COR-L47 (cell line): ENCODE measurements around the gene NDUFS1.
A peak's percentile ranks its signal among the peaks of the same experiment; 100 is the strongest.
"Not testable (repeated sequence)": the region's sequence is repeated elsewhere in the genome, so short reads cannot be mapped to it uniquely, and the experiment has no call there.

ENCODE experiments used
- DNase-seq: peaks from one replicate; lab custom pipeline; 2025; lab: John Stamatoyannopoulos, UW

NDUFS1 gene

DNA sequence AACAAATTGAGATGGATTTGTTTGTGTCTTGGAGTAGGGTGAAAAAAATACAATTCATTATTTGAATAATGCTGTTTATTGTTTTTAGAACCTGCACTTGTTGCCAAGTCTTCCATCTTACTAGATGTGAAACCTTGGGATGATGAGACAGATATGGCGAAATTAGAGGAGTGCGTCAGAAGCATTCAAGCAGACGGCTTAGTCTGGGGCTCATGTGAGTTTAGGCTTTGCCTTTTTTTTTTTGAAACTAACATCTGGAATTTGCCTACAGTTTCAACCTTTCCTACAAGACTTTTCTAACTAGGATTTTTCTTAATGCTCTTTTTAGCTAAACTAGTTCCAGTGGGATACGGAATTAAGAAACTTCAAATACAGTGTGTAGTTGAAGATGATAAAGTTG, 3.2 kb upstream of the NDUFS1 start:
- DNase-seq: not testable (repeated sequence)

DNA sequence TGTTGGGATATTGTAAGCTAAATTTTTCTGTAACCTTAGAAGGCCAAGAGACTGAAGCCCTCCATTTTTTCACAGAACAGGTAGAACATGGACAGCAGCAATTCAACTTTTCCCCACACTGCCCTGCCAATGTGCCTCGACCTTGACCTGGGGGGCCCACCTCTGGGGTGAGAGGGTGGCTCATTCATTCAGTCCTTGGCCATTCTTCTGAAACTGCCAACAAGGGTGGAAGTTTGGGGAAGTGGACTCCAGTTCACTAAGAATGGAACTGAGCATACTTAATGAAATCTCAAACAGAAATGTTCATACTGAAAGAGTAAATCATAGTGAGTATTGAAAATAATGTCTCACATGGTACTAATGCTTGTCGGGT, 1.5 kb upstream of the NDUFS1 start:
- no peak for DNase-seq

DNA sequence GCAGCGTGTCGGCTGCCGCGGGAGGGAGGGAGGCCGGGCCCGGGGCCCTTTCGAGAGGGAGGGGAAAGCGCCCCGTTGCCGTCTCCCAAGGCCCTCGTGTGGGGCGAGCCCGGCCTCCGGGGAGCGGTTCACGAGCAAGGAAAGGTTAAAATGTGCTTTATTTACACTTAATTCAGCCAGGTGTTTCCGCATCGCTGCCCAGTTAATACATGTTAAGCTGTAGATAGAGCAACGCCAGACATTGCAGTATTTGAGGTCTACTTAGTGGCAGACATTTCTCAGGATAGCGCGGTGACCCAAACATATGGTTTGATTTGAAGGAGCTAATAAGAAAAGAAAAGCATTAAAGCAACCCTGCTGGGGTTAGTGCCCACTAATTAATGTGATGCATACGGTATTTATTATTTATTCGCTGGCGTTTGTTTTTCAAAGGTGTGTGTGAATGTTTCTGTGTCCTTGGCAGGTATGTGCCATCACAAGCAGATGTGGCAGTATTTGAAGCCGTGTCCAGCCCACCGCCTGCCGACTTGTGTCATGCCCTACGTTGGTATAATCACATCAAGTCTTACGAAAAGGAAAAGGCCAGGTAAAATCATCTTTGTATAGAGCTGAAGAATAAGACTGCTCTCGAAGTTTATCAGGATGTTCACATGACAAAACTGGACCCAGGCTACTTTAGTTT, 1.0 kb upstream of the NDUFS1 start:
- peak; percentile 55 for DNase-seq

DNA sequence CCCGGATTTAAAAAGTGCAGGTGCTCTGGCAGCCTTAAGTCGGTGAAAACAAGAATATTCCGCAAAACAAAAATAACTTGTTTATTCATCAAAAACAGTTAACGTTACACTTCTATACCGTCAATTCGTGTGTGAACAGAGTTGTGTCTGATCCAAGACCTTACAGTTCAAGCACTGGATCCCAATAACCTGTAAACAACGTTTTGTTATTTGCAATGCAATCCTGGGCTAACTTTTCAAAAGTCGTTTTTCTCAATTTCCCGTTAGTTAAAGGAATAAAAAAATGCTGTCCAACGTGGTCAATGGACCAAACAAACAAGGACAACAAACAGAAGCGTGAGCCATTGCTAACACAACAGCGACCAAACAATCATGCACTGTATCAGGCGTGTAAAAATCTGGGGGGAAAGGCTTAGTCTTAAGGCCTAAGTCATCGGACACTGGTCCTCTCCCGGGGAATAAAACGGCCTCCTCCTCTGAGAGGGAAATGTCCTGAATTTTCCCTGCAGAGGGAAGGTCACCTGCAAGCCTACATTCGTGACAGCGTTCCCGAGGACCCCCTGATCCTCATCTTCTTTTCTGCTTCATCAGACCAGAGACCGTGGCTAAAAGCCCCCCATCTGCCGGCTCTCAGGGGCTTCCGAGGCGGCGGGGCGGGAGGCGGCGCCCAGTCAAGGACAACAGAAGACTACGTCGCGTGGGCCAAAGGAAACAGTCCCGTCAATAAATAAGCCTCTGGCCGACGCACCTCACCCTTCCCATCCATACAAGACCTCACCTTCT, 490 bp downstream of the NDUFS1 start:
- no peak for DNase-seq

DNA sequence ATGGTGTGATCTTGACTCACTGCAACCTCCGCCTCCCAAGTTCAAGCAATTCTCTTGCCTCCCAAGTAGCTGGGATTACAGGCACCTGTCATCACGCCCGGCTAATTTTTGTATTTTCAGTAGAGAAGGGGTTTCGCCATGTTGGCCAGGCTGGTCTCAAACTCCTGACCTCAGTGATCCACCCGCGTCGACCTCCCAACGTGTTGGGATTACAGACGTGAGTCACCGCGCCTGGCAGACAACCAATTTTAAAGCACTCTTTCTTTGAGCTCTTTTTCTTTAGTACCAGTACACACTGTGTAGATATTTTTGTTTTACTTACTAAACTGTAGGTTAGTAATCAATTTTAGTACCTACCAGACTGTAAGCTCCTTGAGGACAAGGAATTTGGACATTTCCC, 2.2 kb downstream of the NDUFS1 start:
- not testable (repeated sequence) for DNase-seq

DNA sequence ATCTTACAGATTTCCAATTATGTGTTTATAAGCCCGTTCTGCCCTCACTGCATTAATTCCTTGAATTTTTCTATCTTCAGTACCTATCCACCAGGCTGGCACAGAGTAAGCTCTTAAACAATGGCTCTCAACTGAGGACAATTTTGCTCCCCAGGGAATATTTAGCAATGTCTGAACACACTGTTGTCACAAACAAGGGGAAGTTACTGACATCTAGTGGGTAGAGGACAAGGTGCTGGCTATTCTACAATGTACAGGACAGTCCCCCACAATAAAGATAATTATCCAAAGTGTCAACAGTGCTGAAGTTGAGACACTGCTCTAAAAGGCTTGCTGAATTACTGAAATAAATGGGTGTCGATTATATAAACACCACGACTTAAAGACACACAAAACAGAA, 5.0 kb downstream of the NDUFS1 start:
- DNase-seq: peak; percentile 81

DNA sequence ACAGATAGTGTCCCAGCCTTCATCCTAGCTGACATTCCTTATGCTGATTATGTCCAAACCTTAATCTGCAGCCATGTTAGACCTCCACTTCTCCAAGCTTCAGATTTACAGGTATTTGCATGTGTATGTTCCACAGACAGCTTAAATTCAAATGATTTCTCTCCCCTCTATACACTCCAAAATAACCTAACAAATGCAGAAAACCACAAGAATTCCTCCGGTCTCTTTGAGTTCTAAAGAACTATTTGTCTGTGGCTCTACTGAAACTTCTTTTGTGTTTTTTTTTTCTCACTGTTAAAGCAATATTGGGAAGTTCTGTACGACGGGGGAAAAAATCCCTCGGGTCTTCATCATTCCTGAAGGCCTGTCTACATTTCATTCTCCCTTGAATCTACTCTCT, 8.6 kb downstream of the NDUFS1 start:
- DNase-seq: no peak

DNA sequence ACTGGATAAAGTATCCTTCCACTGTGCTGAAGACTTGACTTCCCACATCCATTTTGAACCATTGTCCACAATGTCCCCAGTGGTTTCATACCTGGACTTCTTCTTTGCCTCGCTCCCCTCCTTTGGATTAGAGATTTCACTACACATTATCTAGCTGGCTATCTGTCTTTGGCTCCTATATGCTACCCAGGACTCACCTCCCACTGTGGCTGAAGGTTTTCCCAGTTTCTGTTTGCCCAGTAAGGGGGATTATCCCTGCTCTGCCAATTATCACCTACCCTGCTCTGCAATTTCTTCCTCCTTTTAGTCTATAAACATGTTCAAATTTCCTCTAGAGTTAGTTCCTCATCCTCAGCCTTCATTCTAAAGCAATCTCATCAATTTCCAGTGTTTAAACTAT, 9.1 kb downstream of the NDUFS1 start:
- no peak for DNase-seq

DNA sequence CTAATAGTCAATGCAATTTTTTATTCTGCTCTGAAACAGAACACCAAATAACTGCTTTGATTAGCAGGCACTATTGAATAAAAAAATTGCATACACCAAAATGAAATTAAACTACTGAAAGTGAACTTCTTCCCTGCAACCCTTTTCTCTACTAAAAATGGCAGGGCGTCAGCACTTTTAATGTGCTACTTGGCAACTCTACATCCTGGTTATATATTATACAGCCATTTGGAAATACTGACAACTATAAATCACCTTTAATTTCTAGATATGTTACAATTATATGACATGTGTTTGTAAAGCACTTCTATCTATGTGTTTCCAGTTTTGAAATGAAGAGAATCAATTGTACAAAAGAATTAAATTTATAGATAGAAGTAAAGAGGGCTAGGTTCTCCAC, 9.9 kb downstream of the NDUFS1 start:
- DNase-seq: no peak

DNA sequence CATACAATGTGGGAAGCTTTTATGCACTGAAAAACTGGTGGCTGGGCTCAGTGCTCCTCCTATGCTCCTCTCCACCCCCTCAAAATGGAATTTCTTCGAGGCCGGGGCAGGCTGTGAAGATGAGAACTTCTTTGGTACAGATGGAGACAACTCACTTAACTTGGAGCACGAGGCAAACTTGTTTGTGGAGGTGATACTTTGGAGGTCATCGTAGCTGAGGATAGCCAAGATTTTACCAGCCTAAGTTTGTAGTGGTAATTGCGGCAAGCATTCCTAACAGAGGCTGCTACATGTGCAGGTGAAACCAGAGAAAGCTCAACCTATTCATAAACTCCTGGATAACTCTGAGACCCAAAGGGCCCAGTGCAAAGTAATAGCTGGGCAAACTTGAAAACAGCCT, 13.6 kb downstream of the NDUFS1 start:
- DNase-seq: no peak

DNA sequence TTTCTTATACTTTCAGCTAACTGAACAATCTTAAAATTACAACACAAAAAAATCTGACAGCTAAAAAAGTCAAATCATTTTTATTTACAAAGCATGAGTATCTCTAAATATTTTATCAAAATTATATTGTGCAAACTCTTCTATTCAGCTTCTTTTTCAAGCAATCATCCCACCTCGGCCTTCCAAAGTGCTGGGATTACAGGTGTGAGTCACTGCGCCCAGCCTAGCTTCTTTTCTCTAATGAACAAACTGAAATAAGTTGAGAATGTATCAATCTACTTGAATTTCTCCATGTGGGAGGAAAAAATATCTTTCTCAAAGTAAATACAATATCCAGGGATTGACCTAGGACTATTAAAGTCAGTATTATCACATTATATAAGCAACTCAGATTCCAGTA, 14.9 kb downstream of the NDUFS1 start:
- DNase-seq: no peak

DNA sequence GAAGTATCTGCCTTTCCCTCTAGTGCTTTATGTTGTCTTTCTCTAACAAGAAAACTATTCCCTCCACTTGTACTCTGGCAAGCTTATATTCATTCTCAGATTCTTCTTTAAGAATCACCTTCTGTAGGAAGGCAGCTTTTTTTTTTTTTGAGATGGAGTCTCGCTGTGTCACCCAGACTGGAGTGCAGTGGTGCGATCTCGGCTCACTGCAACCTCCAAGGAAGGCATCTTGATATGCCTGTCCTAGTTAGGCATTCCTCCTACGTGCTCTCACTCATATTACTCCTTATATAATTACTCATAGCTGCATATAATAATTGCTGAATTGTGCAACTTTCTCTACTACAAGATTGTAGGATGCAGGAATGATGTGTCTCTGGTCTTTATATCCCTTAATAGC, 15.8 kb downstream of the NDUFS1 start:
- no peak for DNase-seq

DNA sequence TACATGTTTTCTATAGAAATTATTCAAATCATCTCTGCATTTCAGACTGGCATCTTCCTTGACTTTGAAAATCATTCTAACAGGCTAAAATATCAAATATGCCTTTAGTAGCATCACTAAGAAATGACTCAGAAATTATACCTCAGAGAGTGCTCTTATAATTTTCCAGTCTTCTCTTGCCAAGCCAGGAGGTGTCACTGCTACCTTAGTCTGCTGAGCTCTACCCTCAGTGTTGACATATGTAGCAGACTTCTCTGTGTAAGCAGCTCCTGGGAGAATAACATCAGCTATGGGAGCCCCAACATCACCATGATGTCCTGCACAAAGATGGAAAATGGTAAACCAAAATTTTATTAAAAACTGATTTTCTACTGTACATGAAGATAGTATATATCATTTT, 31.6 kb downstream of the NDUFS1 start:
- no peak for DNase-seq

DNA sequence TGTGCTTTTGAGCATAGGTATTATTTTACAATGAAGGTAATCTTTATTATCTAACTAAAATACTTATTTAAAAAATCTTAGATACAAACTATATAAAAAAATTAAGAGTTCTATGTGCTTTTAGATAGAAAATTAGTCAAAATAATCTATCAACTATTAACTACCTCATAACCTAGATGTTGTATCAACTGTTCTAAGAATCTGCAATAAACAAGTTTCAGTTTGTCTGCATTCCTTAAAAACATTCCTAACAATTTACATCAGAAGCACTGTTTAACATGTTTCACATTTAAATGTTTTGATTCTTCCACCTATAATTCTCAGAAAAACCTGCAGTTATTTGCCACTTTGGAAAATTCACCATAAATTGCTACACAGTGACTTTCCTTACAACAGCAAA, 33.3 kb downstream of the NDUFS1 start:
- DNase-seq: no peak

DNA sequence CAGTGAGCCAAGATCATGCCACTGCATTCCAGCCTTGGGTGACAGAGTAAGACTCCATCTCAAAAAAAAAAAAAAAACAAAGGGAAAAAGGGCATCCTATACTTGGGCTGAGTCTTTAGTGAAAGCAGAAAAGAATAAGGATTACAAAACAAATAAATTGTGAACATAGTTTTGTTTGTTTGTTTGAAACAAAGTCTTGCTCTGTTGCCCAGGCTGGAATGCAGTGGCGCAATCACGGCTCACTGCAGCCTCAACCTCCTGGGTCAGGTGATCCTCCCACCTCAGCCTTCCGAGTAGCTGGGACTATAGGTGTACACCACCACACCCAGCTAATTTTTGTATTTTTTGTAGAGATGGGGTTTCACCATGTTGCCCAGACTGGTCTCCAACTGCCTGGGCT, 36.7 kb downstream of the NDUFS1 start:
- DNase-seq: not testable (repeated sequence)

DNA sequence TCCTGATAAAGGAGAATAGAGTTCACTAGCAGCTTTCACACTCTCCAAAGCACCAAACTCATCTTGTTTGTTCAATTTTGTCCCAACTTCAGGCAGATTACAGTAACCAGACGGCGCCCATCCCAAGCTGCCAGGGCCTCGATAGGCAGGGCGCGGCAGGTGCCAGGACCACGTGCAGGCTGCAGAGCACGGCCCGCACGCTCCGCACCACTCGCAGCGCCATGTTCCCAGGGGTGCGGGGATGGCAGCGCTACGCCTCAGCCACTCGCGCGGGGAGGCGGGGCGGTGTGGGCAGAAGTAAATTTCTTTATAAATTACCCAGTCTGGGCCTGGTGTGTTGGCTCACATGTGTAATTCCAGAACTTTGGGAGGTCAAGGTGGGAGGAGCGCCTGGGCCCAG, 43.0 kb downstream of the NDUFS1 start:
- no peak for DNase-seq

DNA sequence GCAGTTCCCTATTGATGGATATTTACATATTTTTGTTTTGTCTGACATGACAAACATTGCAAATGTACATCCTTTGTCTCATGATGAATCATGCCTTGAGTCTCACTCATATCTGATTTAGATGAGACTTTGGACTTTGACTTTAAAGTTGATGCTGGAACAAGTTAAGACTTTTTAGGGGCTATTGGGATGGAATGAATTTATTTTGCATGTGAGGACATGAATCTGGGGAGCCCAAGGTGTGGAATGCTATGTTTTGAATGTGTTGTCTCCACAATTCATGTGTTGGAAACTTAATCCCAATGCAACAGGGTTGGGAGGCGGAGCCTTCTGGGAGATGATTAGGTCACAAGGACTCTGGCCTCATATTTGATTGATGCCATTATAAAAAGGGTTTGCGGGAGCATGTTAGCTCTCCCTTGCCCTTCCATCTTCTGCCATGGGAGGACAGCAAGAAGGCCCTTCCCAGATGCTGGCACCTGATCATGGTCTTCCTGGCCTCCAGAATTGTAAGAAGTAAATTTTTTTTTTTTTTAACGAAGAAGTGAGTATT, 44.1 kb downstream of the NDUFS1 start:
- DNase-seq: no peak

DNA sequence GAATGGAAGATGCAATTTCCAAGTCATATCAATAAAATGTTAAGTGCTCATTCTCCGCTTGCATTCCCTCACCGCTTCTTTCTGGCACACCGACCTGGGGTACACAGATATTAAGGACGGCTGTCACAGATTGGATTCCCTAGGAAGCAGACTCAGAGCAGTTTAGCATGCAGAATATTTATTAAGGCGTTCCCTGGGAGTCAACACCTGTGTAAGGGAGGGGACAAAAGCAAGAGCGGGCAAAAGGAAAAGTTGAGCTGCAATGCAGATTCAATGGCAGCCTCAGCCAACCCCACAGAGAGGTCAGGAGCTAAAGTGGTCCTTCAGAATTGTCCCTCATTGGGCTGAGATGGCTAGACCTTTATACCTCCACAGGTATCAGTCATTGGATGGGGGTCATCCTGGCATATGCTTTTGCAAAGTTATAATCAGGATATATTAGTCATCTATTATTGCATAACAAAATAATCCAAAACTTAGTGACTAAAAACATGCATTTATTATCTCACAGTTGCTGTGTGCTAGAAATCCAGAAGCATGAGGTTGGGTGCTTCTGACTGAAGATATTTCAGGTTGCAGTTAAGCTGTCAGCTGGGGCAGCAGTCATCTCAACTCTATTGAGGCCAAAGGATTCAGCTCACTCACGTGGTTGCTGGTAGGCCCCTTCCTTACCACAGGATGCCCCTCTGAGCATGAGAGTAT, 46.2 kb downstream of the NDUFS1 start:
- no peak for DNase-seq

DNA sequence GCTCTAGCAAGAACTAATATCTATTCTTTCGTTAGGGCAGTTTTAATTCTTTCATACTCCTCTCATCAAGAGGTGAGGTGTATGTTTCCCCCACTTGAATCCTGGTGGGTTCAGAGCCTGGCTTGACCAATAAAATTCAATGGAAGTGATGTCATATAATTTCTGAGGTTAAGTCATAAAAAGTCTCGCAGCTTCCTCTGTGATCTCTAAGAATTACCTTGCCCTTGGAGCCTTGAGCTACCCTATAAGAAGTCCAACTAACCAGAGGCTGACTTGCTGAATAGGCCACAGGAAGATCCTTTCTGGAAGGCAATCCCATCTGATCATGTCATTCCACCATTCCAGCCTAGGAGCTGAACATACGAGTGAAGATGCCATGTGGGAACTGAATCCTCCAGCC, 47.1 kb downstream of the NDUFS1 start:
- no peak for DNase-seq

DNA sequence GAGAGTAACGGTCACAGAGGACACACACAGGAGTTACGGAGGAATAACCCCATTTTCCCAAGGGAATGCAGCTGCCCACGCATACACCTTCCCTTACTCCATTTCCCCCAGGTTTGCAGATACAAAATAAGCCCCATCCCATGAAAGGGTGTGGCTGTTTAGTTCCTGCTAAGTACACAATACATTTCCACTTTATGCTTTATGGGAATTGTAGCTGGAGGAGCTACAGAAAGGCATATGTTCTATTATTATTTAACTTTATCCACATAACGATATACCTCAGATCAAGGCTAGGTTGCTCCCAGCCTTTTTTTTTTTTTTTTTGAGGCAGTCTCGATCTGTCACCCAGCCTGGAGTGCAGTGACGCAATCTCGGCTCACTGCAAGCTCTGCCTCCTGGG, 50.5 kb downstream of the NDUFS1 start:
- DNase-seq: no peak

DNA sequence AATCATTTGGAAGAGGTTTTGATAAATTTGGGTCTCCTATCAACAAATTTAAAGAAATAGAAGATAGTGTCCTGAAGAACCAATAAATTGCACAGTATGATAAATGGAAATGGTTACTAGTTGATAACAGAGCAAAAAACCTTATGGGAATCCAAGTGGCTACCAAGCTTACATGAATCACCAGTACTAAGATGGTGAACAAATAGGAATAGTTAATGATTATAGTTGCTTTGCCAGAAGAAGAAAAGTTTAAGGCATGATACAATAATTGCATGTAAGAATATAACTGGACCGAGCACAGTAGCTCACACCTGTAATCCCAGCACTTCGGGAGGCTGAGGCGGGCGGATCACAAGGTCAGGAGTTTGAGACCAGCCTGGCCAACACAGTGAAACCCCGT, 53.7 kb downstream of the NDUFS1 start:
- DNase-seq: no peak

DNA sequence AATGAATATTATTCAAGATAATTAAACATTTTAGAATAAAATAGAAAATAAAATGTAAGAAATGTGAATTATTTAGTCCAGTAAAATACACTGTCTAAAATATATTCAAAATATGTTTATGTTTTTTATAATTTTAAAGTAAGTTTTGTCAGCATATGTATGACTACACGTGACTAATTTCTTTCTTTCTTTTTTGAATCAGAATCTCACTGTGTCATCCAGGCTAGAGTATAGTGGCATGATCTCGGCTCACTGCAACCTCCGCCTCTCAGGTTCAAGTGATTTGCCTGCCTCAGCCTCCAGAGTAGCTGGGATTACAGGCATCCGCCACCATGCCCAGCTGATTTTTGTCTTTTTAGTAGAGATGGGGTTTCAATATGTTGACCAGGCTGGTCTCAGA, 54.2 kb downstream of the NDUFS1 start:
- DNase-seq: no peak

DNA sequence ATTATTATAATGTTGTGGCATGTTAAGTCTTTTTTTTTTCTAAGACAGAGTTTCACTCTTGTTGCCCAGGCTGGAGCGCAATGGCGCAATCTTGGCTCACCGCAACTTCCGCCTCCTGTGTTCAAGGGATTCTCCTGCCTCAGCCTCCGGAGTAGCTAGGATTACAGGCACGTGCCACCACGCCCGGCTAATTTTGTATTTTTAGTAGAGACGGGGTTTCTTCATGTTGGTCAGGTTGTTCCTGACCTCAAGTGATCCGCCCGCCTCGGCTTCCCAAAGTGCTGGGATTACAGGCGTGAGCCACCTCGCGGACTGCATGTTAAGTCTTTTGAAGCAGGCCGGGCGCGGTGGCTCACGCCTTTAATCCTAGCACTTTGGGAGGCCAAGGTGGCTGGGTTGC, 60.4 kb downstream of the NDUFS1 start:
- not testable (repeated sequence) for DNase-seq
